Activated gamma-delta T cell (primary cell): ENCODE data around the gene MFSD11.
"Not testable (repeated sequence)": the region's sequence is repeated elsewhere in the genome, so short reads cannot be mapped to it uniquely, and the experiment has no call there.

Experiments
- DNase-seq: peaks from one replicate; lab custom pipeline; 2025; lab: John Stamatoyannopoulos, UW

Gene MFSD11

GRCh38 chr17:76748657-76749056 lies 10.7 kb downstream of the MFSD11 start:
- no peak for DNase-seq

- DNase-seq, result no peak
Observed at GRCh38 chr17:76751416-76751993, 13.6 kb downstream of the MFSD11 start.

- DNase-seq, result no peak
Observed at GRCh38 chr17:76752006-76752405, 14.1 kb downstream of the MFSD11 start.

- DNase-seq, result no peak
Observed at GRCh38 chr17:76753061-76753961, 15.4 kb downstream of the MFSD11 start.

GRCh38 chr17:76755285-76755684 lies 17.4 kb downstream of the MFSD11 start:
- no peak for DNase-seq

- no peak for DNase-seq
Observed at GRCh38 chr17:76757256-76757655, 19.3 kb downstream of the MFSD11 start.

GRCh38 chr17:76758570-76758969 lies 20.7 kb downstream of the MFSD11 start:
- DNase-seq, result no peak

- DNase-seq, result no peak
Observed at GRCh38 chr17:76772842-76773525, 35.1 kb downstream of the MFSD11 start.

GRCh38 chr17:76775021-76775600 lies 37.2 kb downstream of the MFSD11 start:
- DNase-seq, result no peak

GRCh38 chr17:76781056-76781982 lies 43.4 kb downstream of the MFSD11 start:
- no peak for DNase-seq

GRCh38 chr17:76783146-76783545 lies 45.2 kb downstream of the MFSD11 start:
- DNase-seq, result no peak

GRCh38 chr17:76784926-76785325 lies 47.0 kb downstream of the MFSD11 start:
- no peak for DNase-seq

- DNase-seq, result not testable (repeated sequence)
Observed at GRCh38 chr17:76787866-76788265, 49.9 kb downstream of the MFSD11 start.

GRCh38 chr17:76789235-76789788 lies 51.4 kb downstream of the MFSD11 start:
- DNase-seq, result no peak

- no peak for DNase-seq
Observed at GRCh38 chr17:76791053-76791980, 53.4 kb downstream of the MFSD11 start.

GRCh38 chr17:76792348-76792747 lies 54.4 kb downstream of the MFSD11 start:
- DNase-seq, result no peak

- DNase-seq, result no peak
Observed at GRCh38 chr17:76793775-76794174, 55.9 kb downstream of the MFSD11 start.

GRCh38 chr17:76796081-76796480 lies 58.2 kb downstream of the MFSD11 start:
- DNase-seq, result no peak

GRCh38 chr17:76797241-76797840 lies 59.4 kb downstream of the MFSD11 start:
- DNase-seq, result no peak
